GM10847 (cell line): Measurements from ENCODE around the gene MS4A4E.

Experiments used
- POLR2A ChIP-seq: IDR thresholded peaks from 2 replicates; pipeline ENCODE4 v1.6.1; 2011; ENCODE audit not compliant: insufficient read length; ENCODE audit errors: extremely low read depth

MS4A4E gene

DNA sequence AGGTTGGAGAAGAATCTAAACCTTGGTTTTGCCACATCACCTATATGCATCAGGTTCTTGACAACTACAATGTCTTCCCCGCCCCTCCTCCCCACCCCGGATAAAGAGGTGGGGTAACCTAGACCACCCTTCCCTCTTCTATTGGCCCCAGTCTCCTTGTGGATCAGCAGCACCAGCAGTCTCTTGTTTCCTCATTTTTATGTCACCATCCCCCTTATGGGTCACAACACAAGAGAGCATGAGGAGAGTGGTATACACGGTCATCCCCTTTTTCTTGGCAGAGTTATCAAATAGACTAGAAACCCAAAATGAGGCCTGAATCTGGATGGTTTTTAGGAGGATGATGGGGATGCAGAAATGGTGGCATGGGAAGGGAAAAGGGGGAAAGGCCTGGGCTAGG, 1.2 kb downstream of the MS4A4E start:
- no peak for TF ChIP-seq POLR2A

DNA sequence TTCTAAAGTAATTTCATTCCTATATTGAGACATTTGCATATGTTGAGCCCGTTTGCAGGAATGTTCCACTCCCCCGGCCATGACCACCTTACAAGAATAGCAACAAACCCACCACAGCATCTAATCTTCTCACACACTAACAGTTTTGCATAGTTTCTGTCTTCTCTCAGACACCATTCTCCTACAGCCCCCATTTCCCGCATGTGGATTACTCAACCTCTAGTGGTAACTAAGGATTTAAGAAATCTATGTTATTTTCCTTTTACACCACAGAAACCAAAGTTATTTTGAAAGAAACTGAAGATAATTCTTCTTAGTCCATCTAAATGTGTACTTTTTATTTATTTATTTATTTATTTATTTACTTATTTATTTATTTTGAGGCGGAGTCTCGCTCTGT, 2.3 kb downstream of the MS4A4E start:
- TF ChIP-seq POLR2A = no peak

DNA sequence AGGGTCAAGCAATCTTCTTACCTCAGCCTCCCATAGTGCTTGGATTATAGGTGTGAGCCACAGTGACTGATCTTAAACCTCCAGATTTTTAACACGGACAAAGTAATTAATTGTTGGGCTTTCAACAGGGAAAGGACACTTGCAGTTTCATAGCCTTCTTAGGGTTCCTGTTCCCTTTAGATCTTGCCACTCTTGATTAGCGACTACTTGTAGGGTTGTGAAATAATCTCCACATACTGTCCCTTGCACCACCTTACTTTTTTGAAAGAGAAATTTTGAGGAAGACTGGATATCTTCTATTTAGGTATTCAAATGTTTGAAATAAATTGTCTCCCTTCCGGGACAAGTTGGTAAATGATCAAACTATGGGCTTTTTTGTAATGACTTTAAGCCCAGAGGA, 7.6 kb downstream of the MS4A4E start:
- TF ChIP-seq POLR2A = no peak

DNA sequence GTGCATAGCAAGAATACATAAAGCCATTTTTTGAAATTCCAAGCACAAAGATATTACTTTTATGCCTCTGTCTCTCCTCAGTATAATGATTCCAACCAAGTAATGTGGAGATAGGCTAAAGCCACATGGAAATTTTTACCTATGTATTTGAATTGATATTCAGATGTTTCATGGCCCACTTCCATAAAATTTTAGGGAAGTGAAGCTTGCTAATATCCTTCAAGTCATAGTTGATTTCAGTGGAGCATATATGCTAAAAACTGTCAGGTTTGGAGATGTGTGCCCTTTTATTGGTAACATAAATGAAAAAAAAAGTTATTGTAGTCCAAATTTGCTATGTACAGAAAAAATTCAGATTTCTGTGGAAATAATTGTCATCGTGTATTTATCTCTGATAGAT, 12.3 kb downstream of the MS4A4E start:
- TF ChIP-seq POLR2A = no peak

DNA sequence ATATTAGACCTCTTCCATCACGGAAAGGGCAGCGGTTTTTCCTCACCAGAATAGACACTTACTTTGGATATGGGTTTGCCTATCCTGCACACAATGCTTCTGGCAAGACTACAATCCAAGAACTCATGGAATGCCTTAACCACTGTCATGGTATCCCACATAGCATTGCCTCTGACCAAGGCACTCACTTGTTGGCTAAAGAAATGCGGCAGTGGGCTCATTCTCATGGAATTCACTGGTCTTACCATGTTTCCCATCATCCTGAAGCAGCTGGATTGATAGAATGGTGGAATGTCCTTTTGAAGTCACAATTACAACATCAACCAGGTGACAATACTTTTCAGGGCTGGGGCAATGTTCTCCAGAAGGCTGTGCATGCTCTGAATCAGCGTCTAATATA, 20.8 kb downstream of the MS4A4E start:
- TF ChIP-seq POLR2A = no peak

DNA sequence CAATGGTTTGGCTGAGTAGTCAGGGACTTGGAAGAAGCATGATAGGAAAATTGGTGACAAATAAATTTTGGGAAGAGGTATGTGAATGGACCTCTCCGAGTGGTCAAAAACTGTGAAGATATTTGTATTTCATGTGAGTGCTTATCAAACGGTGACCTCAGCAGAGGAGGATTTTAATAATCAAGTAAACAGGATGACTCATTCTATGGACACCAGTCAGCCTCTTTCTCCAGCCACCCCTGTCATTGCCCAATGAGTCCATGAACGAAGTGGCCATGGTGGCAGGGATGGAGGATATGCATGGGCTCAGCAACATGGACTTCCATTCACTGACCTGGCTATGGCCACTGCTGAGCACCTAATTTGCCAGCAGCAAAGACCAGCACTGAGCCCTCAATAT, 21.2 kb downstream of the MS4A4E start:
- no peak for TF ChIP-seq POLR2A

DNA sequence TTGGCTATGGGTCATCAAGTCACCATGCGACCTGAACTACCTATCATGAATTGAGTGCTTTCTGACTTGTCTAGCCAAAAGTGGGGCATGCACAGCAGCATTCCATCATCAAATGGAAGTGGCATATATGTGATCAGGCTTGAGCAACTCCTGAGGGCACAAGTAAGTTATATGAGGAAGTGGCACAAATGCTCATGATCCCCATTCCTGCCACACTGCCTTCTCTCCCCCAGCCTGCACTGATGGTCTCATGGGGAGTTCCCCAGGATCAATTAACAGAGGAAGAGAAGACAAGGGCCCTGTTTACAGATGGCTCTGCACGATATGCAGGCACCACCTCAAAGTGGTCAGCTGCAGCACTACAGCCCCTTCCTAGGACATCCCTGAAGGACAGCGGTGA, 21.8 kb downstream of the MS4A4E start:
- no peak for TF ChIP-seq POLR2A

DNA sequence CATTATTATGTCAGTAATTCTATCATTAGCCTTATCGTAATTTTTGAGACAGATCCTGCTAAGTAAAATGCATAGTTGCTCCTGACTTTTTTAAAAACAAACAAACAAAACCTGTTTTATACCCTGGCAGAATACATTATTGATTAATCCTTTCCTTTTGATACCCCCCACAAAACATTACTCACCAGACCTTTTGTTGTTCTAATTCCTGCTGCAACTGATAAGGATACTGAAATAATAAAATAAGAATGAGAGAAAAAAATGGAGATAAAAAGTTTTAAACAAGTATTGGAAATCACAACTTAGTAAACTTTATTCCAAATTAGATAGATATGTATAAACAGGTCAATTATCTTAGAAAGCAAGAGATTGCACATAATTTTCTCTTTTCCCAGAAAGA, 28.6 kb downstream of the MS4A4E start:
- no peak for TF ChIP-seq POLR2A

DNA sequence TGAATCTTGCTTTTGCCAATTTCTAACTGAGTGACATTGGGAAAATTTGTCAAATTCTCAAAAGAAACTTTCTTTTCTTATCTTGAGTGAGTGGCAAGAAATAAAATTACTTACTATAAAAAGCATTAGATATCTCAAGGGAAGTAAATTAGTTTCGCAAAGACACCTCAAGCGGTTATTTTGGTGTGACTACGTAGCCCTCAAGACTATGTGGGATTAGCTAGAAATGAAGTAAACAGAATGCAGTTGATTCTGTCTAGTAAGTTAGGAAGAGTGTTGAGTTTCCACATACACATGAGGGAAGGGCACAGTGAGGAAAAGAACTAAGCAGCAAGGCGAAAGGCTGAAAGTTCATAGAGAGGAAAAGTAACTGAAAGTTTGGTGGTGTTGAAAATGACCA, 31.7 kb downstream of the MS4A4E start:
- no peak for TF ChIP-seq POLR2A

DNA sequence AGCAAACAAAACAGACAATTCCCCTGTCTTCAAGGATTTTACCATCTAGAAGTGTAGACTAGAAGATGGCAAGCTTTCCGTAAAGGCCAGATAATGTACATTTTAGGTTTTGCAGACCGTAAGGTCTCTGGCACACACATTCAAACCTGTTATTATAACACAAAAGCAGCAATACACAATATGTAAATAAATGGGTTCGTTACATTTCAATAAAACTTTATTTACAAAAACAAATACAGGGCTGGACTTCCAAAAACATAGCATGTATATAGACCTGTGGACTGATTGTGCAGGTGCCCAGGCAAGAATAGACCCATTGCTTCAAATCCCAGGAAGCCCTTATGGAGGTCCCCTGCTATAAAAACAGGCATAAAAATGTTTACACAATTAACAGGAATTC, 33.0 kb downstream of the MS4A4E start:
- TF ChIP-seq POLR2A = no peak

DNA sequence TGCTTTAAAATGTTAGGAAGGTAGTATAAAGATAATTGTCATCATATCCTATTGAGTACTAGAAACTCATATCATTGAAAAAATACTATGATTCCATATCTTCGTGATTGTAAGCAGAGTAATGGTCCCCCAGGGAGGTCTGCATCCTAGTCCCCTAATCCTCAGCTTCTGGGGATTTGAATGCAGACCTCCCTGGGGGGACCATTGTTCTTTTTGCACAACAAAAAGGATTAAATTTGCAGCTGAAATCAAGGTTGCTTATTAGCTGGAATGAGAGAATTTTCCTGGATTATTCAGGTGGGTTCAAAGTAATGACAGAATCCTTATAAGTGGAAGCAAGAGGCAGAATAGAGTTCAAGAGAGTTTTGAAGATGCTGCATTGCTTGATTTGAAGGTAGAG, 34.0 kb downstream of the MS4A4E start:
- TF ChIP-seq POLR2A = no peak

DNA sequence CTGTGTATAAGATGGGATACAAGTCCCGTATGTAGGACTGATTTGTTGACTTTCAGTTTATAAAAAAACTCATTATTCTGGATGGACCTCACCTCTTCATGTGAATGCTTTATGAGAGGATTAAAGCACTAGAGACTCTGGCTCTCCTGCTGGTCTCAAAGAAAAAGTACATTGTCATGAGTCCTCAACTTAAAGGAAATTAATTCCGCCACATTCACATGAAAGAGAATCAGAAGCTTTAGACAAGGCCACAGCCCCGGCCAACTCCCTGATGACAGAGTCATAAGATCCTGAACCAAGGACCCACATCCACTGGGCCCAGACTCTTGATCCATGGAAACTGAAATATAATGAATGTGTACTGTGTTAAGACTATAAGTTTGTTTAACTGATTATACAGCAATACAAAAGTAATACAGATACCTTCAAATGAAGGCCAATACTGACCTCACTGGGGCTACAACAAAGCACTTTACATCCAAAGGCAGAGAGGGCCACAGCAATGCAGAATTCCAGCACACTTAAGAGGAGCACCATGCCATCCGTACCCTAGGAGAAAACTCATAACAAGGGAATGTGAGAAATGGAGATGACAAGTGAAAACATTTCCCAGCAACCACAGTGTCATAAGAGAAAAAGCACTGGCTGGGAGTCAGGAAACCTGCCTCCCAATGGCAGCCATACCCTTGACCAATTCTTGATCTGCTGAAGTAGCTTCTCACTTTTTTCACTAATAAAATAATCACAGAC, 34.6 kb downstream of the MS4A4E start:
- TF ChIP-seq POLR2A = no peak

DNA sequence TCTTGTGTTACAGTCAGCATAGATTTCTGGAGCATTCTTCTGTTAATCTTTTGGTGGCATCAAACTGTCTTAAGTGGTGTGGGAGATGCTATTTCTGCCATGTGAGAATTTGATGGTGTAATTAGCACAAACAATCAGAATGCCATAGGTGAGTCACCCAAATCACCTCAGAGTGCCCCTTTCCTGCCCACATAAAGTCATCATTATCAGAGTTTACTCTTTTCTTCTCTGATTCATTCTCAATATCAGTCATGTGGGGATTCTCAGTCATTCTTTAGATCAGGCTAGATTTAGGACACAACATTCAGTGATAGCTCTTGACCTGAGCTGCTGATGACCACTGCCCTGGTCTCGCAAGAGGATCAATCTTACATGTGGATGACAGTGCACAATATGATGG, 36.3 kb downstream of the MS4A4E start:
- TF ChIP-seq POLR2A = no peak

DNA sequence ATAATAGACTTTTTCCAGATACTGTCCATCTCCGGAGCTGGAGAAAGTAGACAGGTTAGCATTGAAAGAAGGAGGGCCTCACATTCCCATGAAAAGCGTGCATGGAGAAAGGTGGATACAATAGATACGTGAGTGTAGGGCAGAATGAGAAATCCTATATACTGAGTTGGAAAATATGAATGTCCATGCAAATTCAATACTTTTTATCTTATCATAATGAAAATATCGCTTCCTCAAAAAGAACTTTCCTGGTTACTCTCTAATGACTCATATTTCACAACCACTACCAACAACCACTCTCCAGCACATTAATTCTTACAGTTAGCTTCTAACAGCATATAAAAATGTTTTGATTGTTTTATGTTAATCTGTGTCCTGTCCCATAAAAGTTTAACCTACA, 38.0 kb downstream of the MS4A4E start:
- TF ChIP-seq POLR2A = no peak

DNA sequence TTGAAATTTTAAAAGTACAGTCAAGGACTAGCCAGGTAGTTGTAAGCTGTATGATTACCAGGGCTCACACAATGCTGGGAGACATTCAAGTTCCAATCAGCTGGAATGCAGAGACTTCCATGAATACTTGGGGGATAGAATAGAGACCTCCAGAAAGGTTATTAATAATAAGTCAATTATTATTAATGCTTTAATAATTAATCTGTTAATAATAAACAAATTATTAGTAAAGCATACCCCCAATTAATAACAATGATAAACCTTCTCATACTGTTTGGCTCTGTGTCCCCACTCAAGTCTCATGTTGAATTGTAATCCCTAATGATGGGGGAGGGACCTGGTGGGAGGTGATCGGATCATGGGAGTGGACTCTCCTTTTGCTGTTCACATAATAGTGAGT, 45.5 kb downstream of the MS4A4E start:
- no peak for TF ChIP-seq POLR2A

DNA sequence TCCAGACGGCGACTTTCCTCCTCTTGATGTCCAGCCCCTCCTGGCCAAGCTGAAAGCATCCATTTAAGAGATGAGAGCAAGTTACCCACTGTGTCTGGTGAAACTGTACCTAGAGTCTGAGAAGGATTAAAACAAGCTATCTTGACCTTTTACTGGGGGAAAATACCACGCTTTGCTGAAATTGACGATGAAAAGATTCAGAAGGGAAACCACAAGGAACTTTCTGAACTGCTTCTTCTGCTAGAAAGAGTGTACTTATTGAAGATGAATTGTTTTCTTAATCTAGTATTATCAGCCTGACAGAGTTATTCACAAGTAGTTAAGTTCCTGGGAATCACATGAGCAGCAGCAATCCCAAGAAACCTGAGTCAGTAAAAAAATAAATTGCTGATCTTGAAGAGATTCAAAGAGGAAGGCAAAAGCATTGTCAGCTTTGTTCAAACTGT, 47.0 kb downstream of the MS4A4E start:
- no peak for TF ChIP-seq POLR2A

DNA sequence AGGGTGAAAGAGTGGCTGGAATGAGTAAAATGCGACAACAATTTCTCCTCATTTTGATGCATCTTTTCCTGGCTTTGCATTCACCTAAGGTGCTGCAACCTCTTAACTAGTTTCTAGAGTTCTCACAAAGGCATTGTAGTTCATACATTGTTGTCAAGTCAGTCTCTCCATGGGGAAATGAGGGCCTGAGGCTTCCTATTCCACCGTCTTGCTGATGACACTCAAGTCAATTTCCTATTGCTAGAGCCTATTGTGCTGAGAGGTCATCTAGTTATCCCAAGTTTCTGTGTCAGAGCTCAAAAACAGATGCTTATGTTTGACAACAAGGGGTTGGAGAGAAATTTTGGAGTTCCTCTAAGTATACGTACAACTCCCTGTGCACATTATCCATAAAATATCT, 48.4 kb downstream of the MS4A4E start:
- no peak for TF ChIP-seq POLR2A
